A549 (cell line): ENCODE measurements around the gene CHKA. TPM values are rescaled to one million over a fixed set of nuclear protein-coding genes. Genes with fewer than 3 reads are reported as not detected.

ENCODE experiments used
- ATAC-seq, 2 experiments: fragments of 200-7000 bp in 1 of 2; fragments of >200 bp in 1 of 2; cut with Nextera tagmentation in 1 of 2; cut with Tn5 transposase in 1 of 2; 3 replicates each; pipeline versions ENCODE4 v1.8.0 to v1.9.1; 2018 to 2020; ENCODE audit warnings: mild to moderate bottlenecking in 1 of 2, moderate library complexity in 1 of 2
- CTCF ChIA-PET: fragments of 300-600 bp; sonication (Branson Sonifier 250); formaldehyde crosslinking; extraction: SDS; loops from one replicate; lab custom pipeline; 2021; ENCODE audit warnings: antibody characterized with exemption, inconsistent platforms; lab: Yijun Ruan, JAX
- POLR2A ChIA-PET: fragments of 350-600 bp; formaldehyde crosslinking; extraction: SDS; loops from one replicate; lab custom pipeline; 2021; ENCODE audit warnings: antibody characterized with exemption, inconsistent platforms; lab: Yijun Ruan, JAX
- DNase-seq, 2 experiments: peaks; one replicate each; pipeline versions ENCODE4 v3.0.0 to v3.0.0-alpha.2; 2011 to 2016; ENCODE audit warnings: low read depth in 1 of 2, low spot score in 1 of 2
- FAIRE-seq: peaks from 2 replicates; lab custom pipeline; 2011; peaks lifted over from hg19 to GRCh38; lab: Jason Lieb, UNC
- H3K27ac ChIP-seq, 2 experiments: fragments of >200 bp; sonication (Bioruptor Twin); formaldehyde crosslinking; 3 replicates each; pipeline ENCODE4 v1.5.1; 2016 to 2017
- H3K4me1 ChIP-seq: fragments of >200 bp; sonication (Bioruptor Twin); formaldehyde crosslinking; 3 replicates; pipeline ENCODE4 v1.6.1; 2016
- H3K4me2 ChIP-seq: fragments of >200 bp; sonication (Bioruptor Twin); formaldehyde crosslinking; 3 replicates; pipeline ENCODE4 v1.6.1; 2016
- H3K4me3 ChIP-seq: fragments of >200 bp; sonication (Bioruptor Twin); formaldehyde crosslinking; 3 replicates; pipeline ENCODE4 v1.5.1; 2016
- H3K9me3 ChIP-seq: fragments of >200 bp; sonication (Bioruptor Twin); formaldehyde crosslinking; 3 replicates; pipeline ENCODE4 v1.6.1; 2016
- ATOH8 ChIP-seq: fragments of 250-450 bp; sonication (Bioruptor Pico); IDR thresholded peaks from 2 replicates; pipeline ENCODE4 v1.5.0; 2020; ENCODE audit warnings: low read depth, mild to moderate bottlenecking, moderate library complexity
- CEBPB ChIP-seq, 2 experiments: fragments of >200 bp in 1 of 2; sonication (Bioruptor Twin) in 1 of 2; formaldehyde crosslinking in 1 of 2; IDR thresholded peaks; 2 replicates each; pipeline ENCODE4 v1.6.1; 2012 to 2016
- ELK1 ChIP-seq: fragments of 150-350 bp; IDR thresholded peaks from 2 replicates; pipeline ENCODE4 v1.6.1; 2014; ENCODE audit warnings: low read depth, mild to moderate bottlenecking, low read length
- EP300 ChIP-seq, 2 experiments: fragments of >200 bp; sonication (Bioruptor Twin); formaldehyde crosslinking; IDR thresholded peaks; 2 replicates in 1 of 2; 3 replicates in 1 of 2; pipeline ENCODE4 v1.6.1; 2016 to 2017
- ESRRA ChIP-seq: fragments of 150-350 bp; IDR thresholded peaks from 2 replicates; pipeline ENCODE4 v1.6.1; 2014; ENCODE audit warnings: mild to moderate bottlenecking, low read length, borderline replicate concordance
- FOSL2 ChIP-seq, 2 experiments: fragments of 450-650 bp in 1 of 2; fragments of >200 bp in 1 of 2; sonication (Bioruptor Twin) in 1 of 2; formaldehyde crosslinking; IDR thresholded peaks; 2 replicates each; pipeline versions ENCODE4 v1.5.0 to v1.6.1; 2016 to 2020; ENCODE audit warnings: mild to moderate bottlenecking in 1 of 2, moderate library complexity in 1 of 2
- HMGXB4 ChIP-seq: fragments of 250-450 bp; sonication (Bioruptor Pico); IDR thresholded peaks from 2 replicates; pipeline ENCODE4 v1.5.0; 2021; ENCODE audit warnings: mild to moderate bottlenecking, moderate library complexity, borderline replicate concordance
- JUN ChIP-seq, 2 experiments: fragments of >200 bp; sonication (Bioruptor Twin); formaldehyde crosslinking; IDR thresholded peaks; 2 replicates in 1 of 2; 3 replicates in 1 of 2; pipeline ENCODE4 v1.6.1; 2016 to 2017
- MAX ChIP-seq: IDR thresholded peaks from 2 replicates; pipeline ENCODE4 v1.6.1; 2012
- PBX3 ChIP-seq: IDR thresholded peaks from 2 replicates; pipeline ENCODE4 v1.6.1; 2012
- RARB ChIP-seq: fragments of 250-450 bp; sonication (Bioruptor Pico); IDR thresholded peaks from 2 replicates; pipeline ENCODE4 v1.8.0; 2021; ENCODE audit warnings: mild to moderate bottlenecking, moderate library complexity
- SMC3 ChIP-seq: fragments of >200 bp; sonication (Bioruptor Twin); formaldehyde crosslinking; IDR thresholded peaks from 3 replicates; pipeline ENCODE4 v1.6.1; 2018; ENCODE audit warnings: inconsistent platforms
- SREBF2 ChIP-seq: fragments of 450-650 bp; IDR thresholded peaks from 2 replicates; pipeline ENCODE4 v1.6.1; 2014; ENCODE audit warnings: mild to moderate bottlenecking, moderate library complexity
- USF2 ChIP-seq: fragments of 450-650 bp; IDR thresholded peaks from 2 replicates; pipeline ENCODE4 v1.6.1; 2014; ENCODE audit warnings: antibody characterized with exemption
- ZSCAN20 ChIP-seq: fragments of 250-450 bp; sonication (Bioruptor Pico); IDR thresholded peaks from 2 replicates; pipeline ENCODE4 v1.8.0; 2022; ENCODE audit warnings: mild to moderate bottlenecking, moderate library complexity
- WGBS: methylation state at CpG from one replicate; pipeline ENCODE4 v1.1.6; 2017; ENCODE audit errors: missing lambda C conversion rate; 5-methylcytosine and 5-hydroxymethylcytosine counted together
- polyA plus RNA-seq, 4 experiments: library from polyadenylated mRNA; depleted of rRNA in 3 of 4; stranded (reverse); fragments of >200 nt; fragmentation: RNase III in 1 of 4; extraction: RNeasy Plus Mini Kit Qiagen cat#74134 plus additional on column Dnase treatment in 1 of 4; gene quantifications; 2 replicates in 3 of 4; 3 replicates in 1 of 4; pipeline ENCODE4 v1.2.3, GENCODE V29; 2011 to 2017

The CHKA gene
- polyA plus RNA-seq, 2 of the 4 experiments (the other 2 are of a cell fraction): 14.2 to 21.7 TPM

- H3K4me3 ChIP-seq: no peak overlapping the region; the same call in 2 of the 3 replicates
- ChIA-PET POLR2A (interaction anchor here (0.8 to 2.6 kb wide), 4 partner anchors 8 to 26 kb away, joined by 3 to 8 read pairs (median 4); partner anchors contain the start of gene CHKA), CTCF (interaction anchor here (1.0 to 2.5 kb wide), 5 partner anchors 12 to 62 kb away, joined by 3 to 5 read pairs (median 5); no protein-coding TSS in a partner anchor)
- WGBS: 8% methylated on average over 6 of the region's 15 CpGs
- FAIRE-seq: no peak
- peaks cover 33% of the 10 kb centered on the region for H3K4me1 ChIP-seq
- peak; percentile 58 to 70 for ATAC-seq
- no peaks in the 10 kb centered on the region for H3K9me3 ChIP-seq
- DNase-seq: peak; percentile 49 to 94
- H3K4me2 ChIP-seq: peak overlapping the region; percentile 78
- TF ChIP-seq ELK1: no peak
- TF ChIP-seq EP300 (IDR thresholded peaks at IDR 0.05): no peak
- TF ChIP-seq MAX: peak; percentile 64
- peak overlapping the region; percentile 87 to 88 for H3K27ac ChIP-seq
Observed at GRCh38 chr11:68146010-68146540, 24.9 kb upstream of the CHKA start.

GRCh38 chr11:68145120-68145866, 24.1 kb upstream of the CHKA start:
- H3K4me2 ChIP-seq: peak overlapping the region; percentile 78
- TF ChIP-seq USF2 (peak; percentile 57), SMC3 (no peak), FOSL2 (IDR thresholded peaks at IDR 0.05) (no peak), FOSL2 (CRISPR knock-in tag; IDR thresholded peaks at IDR 0.05) (peak; percentile 43)
- CTCF ChIA-PET: interaction anchor here (1.9 to 2.5 kb wide), 3 partner anchors 13 to 63 kb away, joined by 5 read pairs; no protein-coding TSS in a partner anchor
- POLR2A ChIA-PET: interaction anchor here (2.0 to 2.6 kb wide), 2 partner anchors 7 to 19 kb away, joined by 5 to 8 read pairs; no protein-coding TSS in a partner anchor
- FAIRE-seq (no peak), DNase-seq (peak; percentile 29 to 53), ATAC-seq (0 out of 6 replicates have a peak, but pooled peaks of 1 of the 2 experiments have one; percentile 11)
- H3K4me1 ChIP-seq: peaks cover 33% of the 10 kb centered on the region
- peak overlapping the region; percentile 87 to 88 for H3K27ac ChIP-seq
- no peak overlapping the region for H3K4me3 ChIP-seq
- no peaks in the 10 kb centered on the region for H3K9me3 ChIP-seq
- 73% methylated on average over 14 of the region's 14 CpGs for WGBS

GRCh38 chr11:68143310-68143689, 22.1 kb upstream of the CHKA start:
- no peak for FAIRE-seq
- ATAC-seq: no peak
- CTCF ChIA-PET: interaction anchor here (0.9 to 1.7 kb wide), 3 partner anchors 9 to 155 kb away, joined by 3 to 4 read pairs (median 3); no protein-coding TSS in a partner anchor
- peaks cover 37% of the 10 kb centered on the region for H3K4me1 ChIP-seq
- no peak for DNase-seq
- H3K4me3 ChIP-seq: no peak overlapping the region
- no peaks in the 10 kb centered on the region for H3K9me3 ChIP-seq
- H3K27ac ChIP-seq: peak overlapping the region; percentile 4 to 19; a peak in 2 of 6 replicates
- no peak for TF ChIP-seq RARB
- no peak for TF ChIP-seq FOSL2 (IDR thresholded peaks at IDR 0.05)
- TF ChIP-seq FOSL2 (CRISPR knock-in tag; IDR thresholded peaks at IDR 0.05): peak; percentile 16; the same call in 1 of the 2 replicates
- TF ChIP-seq, all 56 proteins: peak for 1
- no peak overlapping the region for H3K4me2 ChIP-seq
- POLR2A ChIA-PET: no interaction called here
- WGBS: 79% methylated on average over 4 of the region's 4 CpGs

GRCh38 chr11:68142441-68143309, 21.5 kb upstream of the CHKA start:
- no peak for ATAC-seq
- 85% methylated on average over 16 of the region's 16 CpGs for WGBS
- no peak overlapping the region for H3K4me2 ChIP-seq
- peak overlapping the region; percentile 38 to 43; a peak in 4 of 6 replicates for H3K27ac ChIP-seq
- H3K9me3 ChIP-seq: no peaks in the 10 kb centered on the region
- FAIRE-seq: no peak
- ChIA-PET POLR2A (interaction anchor here (0.6 kb wide), 1 partner anchor 137 kb away, joined by 5 read pairs; no protein-coding TSS in a partner anchor), CTCF (interaction anchor here (0.9 to 1.7 kb wide), 3 partner anchors 9 to 155 kb away, joined by 3 to 4 read pairs (median 3); no protein-coding TSS in a partner anchor)
- H3K4me3 ChIP-seq: no peak overlapping the region
- TF ChIP-seq ZSCAN20 (CRISPR knock-in tag) (no peak), CEBPB (IDR thresholded peaks at IDR 0.05) (no peak), PBX3 (no peak), ESRRA (no peak), FOSL2 (IDR thresholded peaks at IDR 0.05) (no peak), FOSL2 (CRISPR knock-in tag; IDR thresholded peaks at IDR 0.05) (no peak), SREBF2 (no peak), HMGXB4 (CRISPR knock-in tag) (no peak), ATOH8 (CRISPR knock-in tag) (no peak), JUN (IDR thresholded peaks at IDR 0.05) (no peak)
- TF ChIP-seq, all 56 proteins: peak for 0
- DNase-seq: no peak
- peaks cover 42% of the 10 kb centered on the region for H3K4me1 ChIP-seq
